MM.1S (cell line): ENCODE data around the gene SIAE.

Experiments
- DNase-seq: peaks from one replicate; pipeline ENCODE4 v3.0.0-alpha.2; 2015
- H2AFZ ChIP-seq: fragments of 300-600 bp; sonication (generic); 2 replicates; pipeline ENCODE4 v1.6.0; 2016; ENCODE audit warnings: antibody characterized with exemption, low read length
- H3F3A ChIP-seq: fragments of 300-600 bp; sonication (generic); 2 replicates; pipeline ENCODE4 v1.6.1; 2016; ENCODE audit warnings: mild to moderate bottlenecking, antibody characterized with exemption, low read length, moderate library complexity, mixed read lengths; ENCODE audit not compliant: insufficient read depth
- H3K27ac ChIP-seq: fragments of 300-600 bp; sonication (generic); 2 replicates; pipeline ENCODE4 v1.5.1; 2016; ENCODE audit warnings: mild to moderate bottlenecking, low read length
- H3K27me3 ChIP-seq: fragments of 300-600 bp; sonication (generic); replicated peaks from 2 replicates; pipeline ENCODE4 v1.6.0; 2016; ENCODE audit warnings: low read length; ENCODE audit not compliant: insufficient read depth
- H3K36me3 ChIP-seq: fragments of 300-600 bp; sonication (generic); replicated peaks from 2 replicates; pipeline ENCODE4 v1.6.1; 2016; ENCODE audit warnings: mild to moderate bottlenecking, low read length, mixed read lengths; ENCODE audit not compliant: insufficient read depth
- H3K4me1 ChIP-seq: fragments of 300-600 bp; sonication (generic); 2 replicates; pipeline ENCODE4 v1.6.1; 2016; ENCODE audit warnings: low read length, mixed read lengths
- H3K4me2 ChIP-seq: fragments of 300-600 bp; sonication (generic); 2 replicates; pipeline ENCODE4 v1.6.0; 2016; ENCODE audit warnings: low read depth, low read length
- H3K4me3 ChIP-seq: fragments of 300-600 bp; sonication (generic); 2 replicates; pipeline ENCODE4 v1.5.1; 2016; ENCODE audit warnings: low read length, mixed read lengths
- H3K79me2 ChIP-seq: fragments of 300-600 bp; sonication (generic); 2 replicates; pipeline ENCODE4 v1.6.1; 2016; ENCODE audit warnings: mixed run types, low read length, mixed read lengths
- H3K9ac ChIP-seq: fragments of 300-600 bp; sonication (generic); 2 replicates; pipeline ENCODE4 v1.6.1; 2016; ENCODE audit warnings: low read length, mixed read lengths
- H3K9me2 ChIP-seq: fragments of 300-600 bp; sonication (generic); replicated peaks from 2 replicates; pipeline ENCODE4 v1.6.1; 2016; ENCODE audit warnings: mild to moderate bottlenecking, low read length, mixed read lengths; ENCODE audit not compliant: insufficient read depth
- H3K9me3 ChIP-seq: fragments of 300-600 bp; sonication (generic); replicated peaks from 2 replicates; pipeline ENCODE4 v1.6.1; 2016; ENCODE audit warnings: mild to moderate bottlenecking, low read length, mixed read lengths; ENCODE audit not compliant: insufficient read depth
- H4K20me1 ChIP-seq: fragments of 300-600 bp; sonication (generic); 2 replicates; pipeline ENCODE4 v1.6.1; 2016; ENCODE audit warnings: mild to moderate bottlenecking, low read length, moderate library complexity, mixed read lengths; ENCODE audit not compliant: insufficient read depth
- EZH2 ChIP-seq: fragments of 300-600 bp; sonication (generic); optimal IDR thresholded peaks from 2 replicates; pipeline ENCODE3; 2017; ENCODE audit warnings: low read depth, mild to moderate bottlenecking, antibody characterized with exemption, low read length, mixed read lengths
- EZH2phosphoT487 ChIP-seq: fragments of 300-600 bp; sonication (generic); IDR thresholded peaks from 2 replicates; pipeline ENCODE4 v1.6.1; 2018; ENCODE audit warnings: antibody characterized with exemption, low read length
- TF ChIP-seq, protein P1 (sequence below): fragments of 300-600 bp; sonication (generic); IDR thresholded peaks from 2 replicates; pipeline ENCODE4 v1.5.1; 2016; ENCODE audit warnings: antibody characterized with exemption, low read length, mixed read lengths

The SIAE gene

DNA sequence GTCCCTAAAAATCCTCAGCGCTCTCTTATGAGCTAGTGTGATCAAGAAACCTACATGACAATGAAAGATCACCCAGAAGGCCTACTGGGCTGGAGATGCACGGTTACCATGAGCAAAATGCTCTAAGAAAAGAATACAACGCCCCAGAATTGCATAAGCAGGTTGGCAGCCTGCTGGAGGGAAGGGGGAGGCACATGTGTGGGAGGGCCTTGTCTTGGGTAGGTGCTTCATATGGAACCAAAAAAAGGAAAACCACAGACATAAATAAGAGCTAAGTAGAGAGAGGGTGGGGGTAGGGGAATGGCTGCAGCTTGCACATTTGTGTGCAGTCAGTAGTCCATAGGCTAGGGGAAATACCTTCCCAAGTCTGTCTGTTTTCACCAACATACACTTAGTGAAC is 2.8 kb downstream of the SIAE start:
- peak; percentile 92 for DNase-seq
- Histone ChIP-seq H3K36me3 (no peaks in the 10 kb centered on the region), H3K9me3 (no peaks in the 10 kb centered on the region), H2AFZ (no peak overlapping the region), H3K27ac (peak overlapping the region; percentile 22; the same call in 1 of the 2 replicates), H3F3A (peaks cover 17% of the 10 kb centered on the region), H3K9ac (no peak overlapping the region), H4K20me1 (no peaks in the 10 kb centered on the region), H3K4me3 (no peak overlapping the region), H3K79me2 (0 out of 2 replicates have a peak, but pooled peaks cover 4% of the 10 kb centered on the region), H3K9me2 (no peaks in the 10 kb centered on the region), H3K4me2 (peak overlapping the region; percentile 47), H3K4me1 (peaks cover 34% of the 10 kb centered on the region), H3K27me3 (no peaks in the 10 kb centered on the region)
- TF ChIP-seq, protein P1, sequence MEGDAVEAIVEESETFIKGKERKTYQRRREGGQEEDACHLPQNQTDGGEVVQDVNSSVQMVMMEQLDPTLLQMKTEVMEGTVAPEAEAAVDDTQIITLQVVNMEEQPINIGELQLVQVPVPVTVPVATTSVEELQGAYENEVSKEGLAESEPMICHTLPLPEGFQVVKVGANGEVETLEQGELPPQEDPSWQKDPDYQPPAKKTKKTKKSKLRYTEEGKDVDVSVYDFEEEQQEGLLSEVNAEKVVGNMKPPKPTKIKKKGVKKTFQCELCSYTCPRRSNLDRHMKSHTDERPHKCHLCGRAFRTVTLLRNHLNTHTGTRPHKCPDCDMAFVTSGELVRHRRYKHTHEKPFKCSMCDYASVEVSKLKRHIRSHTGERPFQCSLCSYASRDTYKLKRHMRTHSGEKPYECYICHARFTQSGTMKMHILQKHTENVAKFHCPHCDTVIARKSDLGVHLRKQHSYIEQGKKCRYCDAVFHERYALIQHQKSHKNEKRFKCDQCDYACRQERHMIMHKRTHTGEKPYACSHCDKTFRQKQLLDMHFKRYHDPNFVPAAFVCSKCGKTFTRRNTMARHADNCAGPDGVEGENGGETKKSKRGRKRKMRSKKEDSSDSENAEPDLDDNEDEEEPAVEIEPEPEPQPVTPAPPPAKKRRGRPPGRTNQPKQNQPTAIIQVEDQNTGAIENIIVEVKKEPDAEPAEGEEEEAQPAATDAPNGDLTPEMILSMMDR = peak; percentile 18
- no peak for TF ChIP-seq EZH2
- no peak for TF ChIP-seq EZH2phosphoT487

DNA sequence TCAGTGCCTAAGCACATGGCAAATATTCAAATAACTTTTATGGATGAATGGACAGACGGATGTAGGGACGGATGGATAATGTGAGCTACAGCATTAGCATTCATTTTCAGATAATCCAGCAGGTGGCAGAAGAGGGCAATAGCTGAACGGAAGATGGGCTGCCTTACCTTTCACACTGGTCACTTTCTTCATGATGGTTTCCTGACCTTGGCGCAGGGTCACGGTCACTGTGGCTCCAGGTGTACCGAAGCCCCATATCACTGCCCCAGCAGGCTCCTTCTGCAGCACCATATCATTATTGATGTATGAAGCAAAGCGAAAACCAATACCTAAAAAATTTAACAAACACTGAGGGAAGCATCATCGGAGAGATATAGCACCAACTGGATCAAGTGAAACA is 4.3 kb downstream of the SIAE start:
- DNase-seq = peak; percentile 52
- no peak overlapping the region for H2AFZ ChIP-seq

GRCh38 chr11:124667601-124668000 is 5.9 kb downstream of the SIAE start:
- Histone ChIP-seq H3K4me2 (no peak overlapping the region), H4K20me1 (no peaks in the 10 kb centered on the region), H3K4me1 (peaks cover 27% of the 10 kb centered on the region), H3K36me3 (no peaks in the 10 kb centered on the region), H3K79me2 (no peaks in the 10 kb centered on the region), H3K27ac (no peak overlapping the region), H3F3A (peaks cover 14% of the 10 kb centered on the region), H3K9me3 (no peaks in the 10 kb centered on the region), H2AFZ (no peak overlapping the region), H3K4me3 (no peak overlapping the region), H3K9me2 (no peaks in the 10 kb centered on the region), H3K9ac (no peak overlapping the region), H3K27me3 (no peaks in the 10 kb centered on the region)
- no peak for DNase-seq
- TF ChIP-seq EZH2phosphoT487 (no peak), EZH2 (no peak)
- TF ChIP-seq, protein P1 = no peak

More for the DNA sequence above, 4.3 kb downstream of the SIAE start:
- TF ChIP-seq, protein P1 = peak; percentile 73
- no peak for TF ChIP-seq EZH2phosphoT487
- no peak overlapping the region for H3K4me3 ChIP-seq
- peaks cover 32% of the 10 kb centered on the region for H3K4me1 ChIP-seq
- no peak overlapping the region for H3K9ac ChIP-seq
- H3K9me2 ChIP-seq = no peaks in the 10 kb centered on the region
- H3K36me3 ChIP-seq = no peaks in the 10 kb centered on the region
- H3K27me3 ChIP-seq = no peaks in the 10 kb centered on the region
- H3K79me2 ChIP-seq = 0 out of 2 replicates have a peak, but pooled peaks cover 4% of the 10 kb centered on the region
- H3K9me3 ChIP-seq = no peaks in the 10 kb centered on the region
- no peak overlapping the region for H3K27ac ChIP-seq
- peak overlapping the region; percentile 35; the same call in 1 of the 2 replicates for H3K4me2 ChIP-seq
- no peaks in the 10 kb centered on the region for H4K20me1 ChIP-seq
- peaks cover 17% of the 10 kb centered on the region for H3F3A ChIP-seq
